Panc1 (cell line): Measurements from ENCODE around the gene SNED1. TPM values are rescaled to one million over a fixed set of nuclear protein-coding genes. Genes with fewer than 3 reads are reported as not detected.

ENCODE experiments used
- ATAC-seq: fragments of 200-7000 bp; cut with Tn5 transposase; 2 replicates; pipeline ENCODE4 v1.9.1; 2020; ENCODE audit warnings: mild to moderate bottlenecking, moderate library complexity
- BruUV-seq: library from RNA; stranded (reverse); fragments of 400-500 nt; replicated peaks from 2 replicates; lab custom pipeline; 2021; lab: Mats Ljungman, UMichigan
- CTCF ChIA-PET: fragments of 300-600 bp; sonication (Branson Sonifier 250); formaldehyde crosslinking; loops from one replicate; lab custom pipeline; 2022; ENCODE audit warnings: antibody characterized with exemption; lab: Charles Lee
- POLR2A ChIA-PET: fragments of 300-600 bp; sonication (Branson Sonifier 250); formaldehyde crosslinking; loops from one replicate; lab custom pipeline; 2022; ENCODE audit warnings: antibody characterized with exemption; lab: Charles Lee
- DNase-seq: peaks from one replicate; pipeline ENCODE4 v3.0.0-alpha.2; 2010; ENCODE audit warnings: low read depth, low spot score
- H3K27ac ChIP-seq: 2 replicates; pipeline ENCODE4 v1.5.1; 2011; ENCODE audit warnings: mild to moderate bottlenecking, low read length, inconsistent platforms
- H3K27me3 ChIP-seq: fragments of 200-500 bp; sonication (Bioruptor generic); 2 replicates; pipeline ENCODE4 v1.6.0; 2014; ENCODE audit warnings: low read length, inconsistent platforms; ENCODE audit not compliant: control insufficient read depth, insufficient read depth
- H3K36me3 ChIP-seq: fragments of 200-500 bp; sonication (Bioruptor generic); 2 replicates; pipeline ENCODE4 v1.5.1; 2014; ENCODE audit warnings: inconsistent platforms, mild to moderate bottlenecking, low read length, moderate library complexity; ENCODE audit not compliant: control insufficient read depth, insufficient read depth
- H3K4me1 ChIP-seq: 2 replicates; pipeline ENCODE4 v1.5.1; 2011; ENCODE audit warnings: inconsistent platforms, mild to moderate bottlenecking, low read length, moderate library complexity; ENCODE audit not compliant: control insufficient read depth, insufficient read depth
- H3K4me3 ChIP-seq, 2 experiments: 2 replicates each; pipeline ENCODE4 v1.5.1; 2011 to 2012; ENCODE audit warnings: low read depth in 2 of 2, low read length in 2 of 2, mild to moderate bottlenecking in 2 of 2, inconsistent platforms in 1 of 2, moderate library complexity in 1 of 2
- H3K9me3 ChIP-seq: fragments of 200-500 bp; sonication (Bioruptor generic); 2 replicates; pipeline ENCODE4 v1.5.1; 2014; ENCODE audit warnings: low read depth, mild to moderate bottlenecking, inconsistent platforms, low read length, moderate library complexity; ENCODE audit not compliant: control insufficient read depth, insufficient read depth
- POLR2AphosphoS5 ChIP-seq: IDR thresholded peaks from 2 replicates; pipeline ENCODE4 v1.6.1; 2012; ENCODE audit warnings: mild to moderate bottlenecking, low read depth, low read length, moderate library complexity
- REST ChIP-seq, 2 experiments: IDR thresholded peaks; 2 replicates each; pipeline ENCODE4 v1.6.1; 2011 to 2012; ENCODE audit warnings: low read depth in 2 of 2, control low read depth in 1 of 2, low read length in 1 of 2, mild to moderate bottlenecking in 1 of 2, moderate library complexity in 1 of 2; ENCODE audit not compliant: insufficient read depth in 1 of 2
- SIN3A ChIP-seq: IDR thresholded peaks from 2 replicates; pipeline ENCODE4 v1.6.1; 2012; ENCODE audit warnings: low read depth, mild to moderate bottlenecking, low read length, moderate library complexity, borderline replicate concordance; ENCODE audit not compliant: insufficient read depth
- TCF7L2 ChIP-seq: IDR thresholded peaks from 2 replicates; pipeline ENCODE4 v1.6.1; 2011; ENCODE audit warnings: mild to moderate bottlenecking, low read depth, low read length, inconsistent platforms
- in situ Hi-C: cut with HindIII; loops from 2 replicates; pipeline ENCODE4 v1.10.0; 2016; ENCODE audit warnings: low sequenced_read_pairs, low pct_unique_long_range_greater_than_20kb
- intact Hi-C: fragments of 100-400 bp; cut with micrococcal nuclease; formaldehyde crosslinking; loops from one replicate; pipeline ENCODE4 v1.10.0; 2022; ENCODE audit not compliant: unreplicated experiment
- total RNA-seq: library from RNA; stranded (reverse); gene quantifications from one replicate; pipeline ENCODE4 v1.2.1, GENCODE V29; 2021; ENCODE audit not compliant: unreplicated experiment
- TF ChIP-seq, protein P1 (sequence below): fragments of 450-650 bp; IDR thresholded peaks from 2 replicates; pipeline ENCODE4 v1.5.1; 2017; ENCODE audit warnings: mild to moderate bottlenecking

Gene SNED1
- total RNA-seq, 1 experiment from 2014 or later = 11.0 TPM

- Histone ChIP-seq H3K36me3 (peaks cover 11% of the 10 kb centered on the region), H3K4me1 (no peaks in the 10 kb centered on the region), H3K9me3 (no peaks in the 10 kb centered on the region), H3K4me3 (no peak overlapping the region), H3K27ac (no peak overlapping the region), H3K27me3 (no peaks in the 10 kb centered on the region)
- ATAC-seq = no peak
- intact Hi-C loops = no loop called here
- ChIA-PET POLR2A (interaction anchor here (0.8 kb wide), 1 partner anchor 550 kb away, joined by 7 read pairs; the partner anchor contains the start of genes ATG4B and THAP4), CTCF (no interaction called here)
- TF ChIP-seq POLR2AphosphoS5 (no peak), TCF7L2 (no peak), REST (IDR thresholded peaks at IDR 0.05; ENCODE audit: insufficient read depth in 1 of 2, low read depth in 2 of 2, low read length in 1 of 2) (no peak), SIN3A (no peak)
- TF ChIP-seq, protein P1, sequence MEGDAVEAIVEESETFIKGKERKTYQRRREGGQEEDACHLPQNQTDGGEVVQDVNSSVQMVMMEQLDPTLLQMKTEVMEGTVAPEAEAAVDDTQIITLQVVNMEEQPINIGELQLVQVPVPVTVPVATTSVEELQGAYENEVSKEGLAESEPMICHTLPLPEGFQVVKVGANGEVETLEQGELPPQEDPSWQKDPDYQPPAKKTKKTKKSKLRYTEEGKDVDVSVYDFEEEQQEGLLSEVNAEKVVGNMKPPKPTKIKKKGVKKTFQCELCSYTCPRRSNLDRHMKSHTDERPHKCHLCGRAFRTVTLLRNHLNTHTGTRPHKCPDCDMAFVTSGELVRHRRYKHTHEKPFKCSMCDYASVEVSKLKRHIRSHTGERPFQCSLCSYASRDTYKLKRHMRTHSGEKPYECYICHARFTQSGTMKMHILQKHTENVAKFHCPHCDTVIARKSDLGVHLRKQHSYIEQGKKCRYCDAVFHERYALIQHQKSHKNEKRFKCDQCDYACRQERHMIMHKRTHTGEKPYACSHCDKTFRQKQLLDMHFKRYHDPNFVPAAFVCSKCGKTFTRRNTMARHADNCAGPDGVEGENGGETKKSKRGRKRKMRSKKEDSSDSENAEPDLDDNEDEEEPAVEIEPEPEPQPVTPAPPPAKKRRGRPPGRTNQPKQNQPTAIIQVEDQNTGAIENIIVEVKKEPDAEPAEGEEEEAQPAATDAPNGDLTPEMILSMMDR = no peak
- no TSS peak for BruUV-seq
- in situ Hi-C loops = no loop called here
- DNase-seq = no peak
Observed at GRCh38 chr2:241087420-241088268, 89.2 kb downstream of the SNED1 start.

GRCh38 chr2:241088376-241088775 lies 90.0 kb downstream of the SNED1 start:
- H3K4me1 ChIP-seq = no peaks in the 10 kb centered on the region
- H3K36me3 ChIP-seq = peaks cover 11% of the 10 kb centered on the region
- in situ Hi-C loops (no loop called here), intact Hi-C loops (no loop called here)
- H3K4me3 ChIP-seq = no peak overlapping the region
- TF ChIP-seq SIN3A = no peak
- TF ChIP-seq, protein P1 = no peak
- no peak for TF ChIP-seq TCF7L2
- TF ChIP-seq POLR2AphosphoS5 = no peak
- no peak for TF ChIP-seq REST (IDR thresholded peaks at IDR 0.05; ENCODE audit: insufficient read depth in 1 of 2, low read depth in 2 of 2, low read length in 1 of 2)
- no peaks in the 10 kb centered on the region for H3K27me3 ChIP-seq
- CTCF ChIA-PET = no interaction called here
- H3K27ac ChIP-seq = no peak overlapping the region
- POLR2A ChIA-PET = interaction anchor here (0.8 kb wide), 1 partner anchor 549 kb away, joined by 7 read pairs; the partner anchor contains the start of genes ATG4B and THAP4
- H3K9me3 ChIP-seq = no peaks in the 10 kb centered on the region
- DNase-seq = no peak
- BruUV-seq = no TSS peak
- no peak for ATAC-seq
